Stimulated activated memory B cell treated with anti-CD40 and anti-IgM and Interleukin-4, amounts not matched to agents 10 μg/mL and 1 μg/mL and 100 μg/mL, for 72 hours (primary cell): ENCODE data around the gene SEL1L2.
"Not testable (repeated sequence)": the region's sequence is repeated elsewhere in the genome, so short reads cannot be mapped to it uniquely, and the experiment has no call there.

Experiments used
- ATAC-seq: fragments of 150-1000 bp; cut with Tn5 transposase; 2 replicates; pipeline ENCODE4 v1.10.0; 2021
- H3K27ac Mint-ChIP-seq: one replicate; pipeline ENCODE4 v1.8.0; 2022; ENCODE audit warnings: mild to moderate bottlenecking, mixed read lengths
- H3K27me3 Mint-ChIP-seq: one replicate; pipeline ENCODE4 v1.8.0; 2022; ENCODE audit warnings: mixed read lengths
- H3K36me3 Mint-ChIP-seq: one replicate; pipeline ENCODE4 v1.8.0; 2022; ENCODE audit warnings: mixed read lengths
- H3K4me1 Mint-ChIP-seq: one replicate; pipeline ENCODE4 v1.8.0; 2022; ENCODE audit warnings: mixed read lengths
- H3K4me3 Mint-ChIP-seq: one replicate; pipeline ENCODE4 v1.8.0; 2022; ENCODE audit warnings: mild to moderate bottlenecking, moderate library complexity, mixed read lengths
- H3K9me3 Mint-ChIP-seq: one replicate; pipeline ENCODE4 v1.8.0; 2022; ENCODE audit warnings: mixed read lengths

The SEL1L2 gene

GRCh38 chr20:13990465-13990864, at the start of gene SEL1L2:
Gene SEL1L2 (minus strand): TSS chr20:13990614. CDS start chr20:13990534, 80 bp downstream.
- Mint-ChIP-seq H3K9me3 (peaks cover 6% of the 10 kb centered on the region), H3K27me3 (peaks cover 9% of the 10 kb centered on the region), H3K27ac (no peak within 1 kb of the TSS), H3K36me3 (no peaks in the 10 kb centered on the region), H3K4me1 (no peaks in the 10 kb centered on the region), H3K4me3 (no peak within 1 kb of the TSS)
- ATAC-seq = no peak

- Mint-ChIP-seq H3K4me3 (no peak overlapping the region), H3K36me3 (no peaks in the 10 kb centered on the region), H3K9me3 (no peaks in the 10 kb centered on the region), H3K27me3 (no peaks in the 10 kb centered on the region), H3K27ac (no peak overlapping the region), H3K4me1 (no peaks in the 10 kb centered on the region)
- ATAC-seq = no peak
Observed at GRCh38 chr20:14036567-14036966, 46.2 kb upstream of the SEL1L2 start.

GRCh38 chr20:14033310-14033709, 42.9 kb upstream of the SEL1L2 start:
- no peaks in the 10 kb centered on the region for H3K36me3 Mint-ChIP-seq
- no peaks in the 10 kb centered on the region for H3K4me1 Mint-ChIP-seq
- no peaks in the 10 kb centered on the region for H3K9me3 Mint-ChIP-seq
- H3K27me3 Mint-ChIP-seq = no peaks in the 10 kb centered on the region
- H3K4me3 Mint-ChIP-seq = no peak overlapping the region
- no peak for ATAC-seq
- H3K27ac Mint-ChIP-seq = no peak overlapping the region

- Mint-ChIP-seq H3K9me3 (peaks cover 3% of the 10 kb centered on the region), H3K27me3 (no peaks in the 10 kb centered on the region), H3K4me1 (no peaks in the 10 kb centered on the region), H3K36me3 (no peaks in the 10 kb centered on the region), H3K4me3 (no peak overlapping the region), H3K27ac (no peak overlapping the region)
- ATAC-seq = no peak
Observed at GRCh38 chr20:14030991-14031390, 40.6 kb upstream of the SEL1L2 start.

- H3K27ac Mint-ChIP-seq = no peak overlapping the region
- no peaks in the 10 kb centered on the region for H3K27me3 Mint-ChIP-seq
- no peaks in the 10 kb centered on the region for H3K4me1 Mint-ChIP-seq
- no peak for ATAC-seq
- no peaks in the 10 kb centered on the region for H3K36me3 Mint-ChIP-seq
- peaks cover 13% of the 10 kb centered on the region for H3K9me3 Mint-ChIP-seq
- H3K4me3 Mint-ChIP-seq = no peak overlapping the region
Observed at GRCh38 chr20:14012671-14013070, 22.3 kb upstream of the SEL1L2 start.

GRCh38 chr20:14009208-14009607, 18.8 kb upstream of the SEL1L2 start:
- Mint-ChIP-seq H3K27ac (no peak overlapping the region), H3K4me1 (no peaks in the 10 kb centered on the region), H3K9me3 (peaks cover 8% of the 10 kb centered on the region), H3K36me3 (no peaks in the 10 kb centered on the region), H3K27me3 (no peaks in the 10 kb centered on the region), H3K4me3 (no peak overlapping the region)
- no peak for ATAC-seq

GRCh38 chr20:14005996-14006395, 15.6 kb upstream of the SEL1L2 start:
- no peak for ATAC-seq
- Mint-ChIP-seq H3K27ac (no peak overlapping the region), H3K27me3 (no peaks in the 10 kb centered on the region), H3K36me3 (no peaks in the 10 kb centered on the region), H3K4me1 (no peaks in the 10 kb centered on the region), H3K9me3 (peaks cover 6% of the 10 kb centered on the region), H3K4me3 (no peak overlapping the region)

- Mint-ChIP-seq H3K4me1 (no peaks in the 10 kb centered on the region), H3K27ac (no peak overlapping the region), H3K27me3 (peaks cover 7% of the 10 kb centered on the region), H3K4me3 (no peak overlapping the region), H3K36me3 (no peaks in the 10 kb centered on the region), H3K9me3 (no peaks in the 10 kb centered on the region)
- no peak for ATAC-seq
Observed at GRCh38 chr20:14000917-14001316, 10.5 kb upstream of the SEL1L2 start.

- no peak for ATAC-seq
- H3K36me3 Mint-ChIP-seq = no peaks in the 10 kb centered on the region
- no peak overlapping the region for H3K4me3 Mint-ChIP-seq
- H3K27ac Mint-ChIP-seq = no peak overlapping the region
- H3K27me3 Mint-ChIP-seq = peaks cover 17% of the 10 kb centered on the region
- H3K4me1 Mint-ChIP-seq = no peaks in the 10 kb centered on the region
- peaks cover 6% of the 10 kb centered on the region for H3K9me3 Mint-ChIP-seq
Observed at GRCh38 chr20:13996265-13996664, 5.9 kb upstream of the SEL1L2 start.

GRCh38 chr20:13995841-13996240, 5.4 kb upstream of the SEL1L2 start:
- ATAC-seq = no peak
- no peaks in the 10 kb centered on the region for H3K4me1 Mint-ChIP-seq
- no peak overlapping the region for H3K27ac Mint-ChIP-seq
- H3K9me3 Mint-ChIP-seq = peaks cover 6% of the 10 kb centered on the region
- H3K36me3 Mint-ChIP-seq = no peaks in the 10 kb centered on the region
- no peak overlapping the region for H3K4me3 Mint-ChIP-seq
- peaks cover 17% of the 10 kb centered on the region for H3K27me3 Mint-ChIP-seq

GRCh38 chr20:13995086-13995665, 4.8 kb upstream of the SEL1L2 start, which contains the start of gene MACROD2:
Gene MACROD2 (plus strand): TSS chr20:13995516.
- peak; percentile 20 for ATAC-seq
- Mint-ChIP-seq H3K27me3 (peaks cover 17% of the 10 kb centered on the region), H3K27ac (no peak within 1 kb of the TSS), H3K9me3 (peaks cover 6% of the 10 kb centered on the region), H3K4me3 (no peak within 1 kb of the TSS), H3K4me1 (no peaks in the 10 kb centered on the region), H3K36me3 (no peaks in the 10 kb centered on the region)

- H3K4me3 Mint-ChIP-seq, ATAC-seq, H3K36me3 Mint-ChIP-seq, H3K9me3 Mint-ChIP-seq, H3K27ac Mint-ChIP-seq, H3K4me1 Mint-ChIP-seq: not testable (repeated sequence)
- peaks cover 17% of the 10 kb centered on the region for H3K27me3 Mint-ChIP-seq
Observed at GRCh38 chr20:13991955-13992354, 1.5 kb upstream of the SEL1L2 start.

GRCh38 chr20:13991311-13991710, 897 bp upstream of the SEL1L2 start:
- H3K9me3 Mint-ChIP-seq = peaks cover 6% of the 10 kb centered on the region
- no peak overlapping the region for H3K4me3 Mint-ChIP-seq
- peaks cover 14% of the 10 kb centered on the region for H3K27me3 Mint-ChIP-seq
- no peak for ATAC-seq
- H3K4me1 Mint-ChIP-seq = no peaks in the 10 kb centered on the region
- no peaks in the 10 kb centered on the region for H3K36me3 Mint-ChIP-seq
- H3K27ac Mint-ChIP-seq = no peak overlapping the region

GRCh38 chr20:13984211-13984610, 6.2 kb downstream of the SEL1L2 start:
- Mint-ChIP-seq H3K27ac (no peak overlapping the region), H3K36me3 (no peaks in the 10 kb centered on the region), H3K4me3 (no peak overlapping the region), H3K4me1 (no peaks in the 10 kb centered on the region), H3K27me3 (no peaks in the 10 kb centered on the region), H3K9me3 (peaks cover 5% of the 10 kb centered on the region)
- no peak for ATAC-seq

GRCh38 chr20:13960525-13960924, 29.9 kb downstream of the SEL1L2 start:
- no peak overlapping the region for H3K27ac Mint-ChIP-seq
- no peak for ATAC-seq
- H3K9me3 Mint-ChIP-seq = no peaks in the 10 kb centered on the region
- no peaks in the 10 kb centered on the region for H3K4me1 Mint-ChIP-seq
- no peak overlapping the region for H3K4me3 Mint-ChIP-seq
- no peaks in the 10 kb centered on the region for H3K27me3 Mint-ChIP-seq
- no peaks in the 10 kb centered on the region for H3K36me3 Mint-ChIP-seq

- no peak for ATAC-seq
Observed at GRCh38 chr20:13960119-13960518, 30.3 kb downstream of the SEL1L2 start.

GRCh38 chr20:13953227-13953626, 37.2 kb downstream of the SEL1L2 start:
- H3K4me3 Mint-ChIP-seq = no peak overlapping the region
- H3K27ac Mint-ChIP-seq = no peak overlapping the region
- no peak for ATAC-seq
- no peaks in the 10 kb centered on the region for H3K36me3 Mint-ChIP-seq
- peaks cover 3% of the 10 kb centered on the region for H3K9me3 Mint-ChIP-seq
- H3K4me1 Mint-ChIP-seq = no peaks in the 10 kb centered on the region
- H3K27me3 Mint-ChIP-seq = peaks cover 10% of the 10 kb centered on the region

More at GRCh38 chr20:13960119-13960518, 30.3 kb downstream of the SEL1L2 start:
- no peaks in the 10 kb centered on the region for H3K36me3 Mint-ChIP-seq
- H3K27me3 Mint-ChIP-seq = peaks cover 4% of the 10 kb centered on the region
- H3K27ac Mint-ChIP-seq = no peak overlapping the region
- no peaks in the 10 kb centered on the region for H3K9me3 Mint-ChIP-seq
- no peak overlapping the region for H3K4me3 Mint-ChIP-seq
- no peaks in the 10 kb centered on the region for H3K4me1 Mint-ChIP-seq
